Keratinocyte (primary cell): ENCODE results near the gene SGCE. TPM values are rescaled to one million over a fixed set of nuclear protein-coding genes. Genes with fewer than 3 reads are reported as not detected.

Experiments used
- DNase-seq: peaks from one replicate; pipeline ENCODE4 v3.0.0-alpha.2; 2011; ENCODE audit warnings: low read depth, missing footprints, low spot score
- FAIRE-seq: peaks from 2 replicates; lab custom pipeline; 2011; peaks lifted over from hg19 to GRCh38; lab: Jason Lieb, UNC
- H2AFZ ChIP-seq: 2 replicates; pipeline ENCODE4 v1.6.0; 2012; ENCODE audit warnings: low read length, control low read depth, inconsistent platforms; ENCODE audit not compliant: control insufficient read depth
- H3K27ac ChIP-seq: 2 replicates; pipeline ENCODE4 v1.5.1; 2011; ENCODE audit warnings: low read length; ENCODE audit not compliant: control insufficient read depth, insufficient read depth
- H3K27me3 ChIP-seq: 3 replicates; pipeline ENCODE4 v1.6.0; 2011; ENCODE audit warnings: low read length; ENCODE audit not compliant: control insufficient read depth, insufficient read depth; ENCODE audit errors: extremely low read depth
- H3K36me3 ChIP-seq, 2 experiments: 2 replicates in 1 of 2; 3 replicates in 1 of 2; pipeline ENCODE4 v1.5.1; 2011; ENCODE audit warnings: low read length in 2 of 2, mild to moderate bottlenecking in 1 of 2; ENCODE audit not compliant: control insufficient read depth in 2 of 2, insufficient read depth in 2 of 2; ENCODE audit errors: extremely low read depth in 1 of 2
- H3K4me1 ChIP-seq: 3 replicates; pipeline ENCODE4 v1.5.1; 2011; ENCODE audit warnings: low read length; ENCODE audit not compliant: control insufficient read depth, insufficient read depth; ENCODE audit errors: extremely low read depth
- H3K4me2 ChIP-seq: 3 replicates; pipeline ENCODE4 v1.6.0; 2011; ENCODE audit warnings: low read depth, low read length; ENCODE audit not compliant: control insufficient read depth, insufficient read depth; ENCODE audit errors: extremely low read depth
- H3K4me3 ChIP-seq, 3 experiments: fragments of 200-600 bp in 1 of 3; sonication (generic) in 1 of 3; 2 replicates in 2 of 3; 3 replicates in 1 of 3; pipeline ENCODE4 v1.5.1; 2011 to 2016; ENCODE audit warnings: low read length in 3 of 3, mild to moderate bottlenecking in 3 of 3, control low read depth in 2 of 3, inconsistent platforms in 1 of 3, low read depth in 1 of 3, mixed read lengths in 1 of 3, mixed run types in 1 of 3, moderate library complexity in 1 of 3; ENCODE audit not compliant: control insufficient read depth in 2 of 3, insufficient read depth in 2 of 3; ENCODE audit errors: extremely low read depth in 1 of 3
- H3K79me2 ChIP-seq: 2 replicates; pipeline ENCODE4 v1.6.0; 2012; ENCODE audit warnings: low read length; ENCODE audit not compliant: control insufficient read depth, insufficient read depth
- H3K9ac ChIP-seq: 3 replicates; pipeline ENCODE4 v1.6.0; 2011; ENCODE audit warnings: low read length; ENCODE audit not compliant: control insufficient read depth, insufficient read depth; ENCODE audit errors: extremely low read depth
- H3K9me1 ChIP-seq: 3 replicates; pipeline ENCODE4 v1.6.0; 2011; ENCODE audit warnings: low read length; ENCODE audit not compliant: control insufficient read depth, insufficient read depth; ENCODE audit errors: extremely low read depth
- H3K9me3 ChIP-seq: 2 replicates; pipeline ENCODE4 v1.5.1; 2012; ENCODE audit warnings: low read depth, low read length; ENCODE audit not compliant: control insufficient read depth
- H4K20me1 ChIP-seq: 3 replicates; pipeline ENCODE4 v1.6.0; 2011; ENCODE audit warnings: low read length; ENCODE audit not compliant: control insufficient read depth, insufficient read depth; ENCODE audit errors: extremely low read depth
- EZH2 ChIP-seq: IDR thresholded peaks from one replicate; pipeline ENCODE4 v1.6.1; 2012; ENCODE audit warnings: inconsistent platforms, mild to moderate bottlenecking, low read length, moderate library complexity
- dilution Hi-C: fragments of 300-500 bp; cut with MboI; formaldehyde crosslinking; loops from one replicate; pipeline ENCODE4 v1.7.0; 2020; ENCODE audit warnings: low sequenced_read_pairs; ENCODE audit not compliant: extremely low pct_ligation_motif_present
- polyA plus RNA-seq, 5 experiments: library from polyadenylated mRNA; depleted of rRNA in 3 of 5; stranded (reverse) in 3 of 5; stranded (forward) in 1 of 5; unstranded in 1 of 5; fragments of >200 nt; gene quantifications; 1 replicate in 1 of 5; 2 replicates in 3 of 5; 3 replicates in 1 of 5; pipeline versions ENCODE4 v1.2.1 to v1.2.3, GENCODE V29; 2011 to 2012; ENCODE audit warnings: missing spikeins in 2 of 5, low read depth in 1 of 5, low replicate concordance in 1 of 5
- TF ChIP-seq, protein P1 (sequence below), 3 experiments: IDR thresholded peaks in 1 of 3; conservative IDR thresholded peaks in 1 of 3; optimal IDR thresholded peaks in 1 of 3; 2 replicates in 2 of 3; 3 replicates in 1 of 3; pipeline versions ENCODE3 to v1.5.1; 2011; ENCODE audit warnings: low read length in 3 of 3, mild to moderate bottlenecking in 3 of 3, moderate library complexity in 2 of 3, control low read depth in 1 of 3, inconsistent platforms in 1 of 3; ENCODE audit not compliant: insufficient read depth in 2 of 3; ENCODE audit errors: extremely low read depth in 1 of 3

SGCE gene
- polyA plus RNA-seq, 1 donor (not counting 4 experiments of a cell fraction or from before 2014, with no cell fraction given): 7.9 TPM

DNA sequence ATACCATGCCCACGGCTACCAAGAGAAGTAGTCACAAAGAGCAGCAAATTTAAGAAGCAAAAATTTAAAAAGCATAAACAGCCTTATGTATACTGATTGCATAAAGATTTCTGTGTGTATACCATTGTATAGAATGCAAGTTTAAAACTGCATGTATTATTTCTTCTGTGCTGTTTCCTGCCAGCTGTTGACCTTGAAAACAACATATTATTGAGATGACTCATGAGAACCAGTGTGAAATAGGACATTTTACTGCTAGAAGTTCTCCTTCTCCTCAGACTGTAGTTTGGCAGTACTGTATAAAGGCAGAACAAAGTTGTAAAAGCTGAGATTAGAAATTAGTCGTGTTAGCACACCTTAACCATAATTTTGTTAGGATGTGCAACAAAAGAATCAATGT lies 42.3 kb upstream of the SGCE start:
- peak; percentile 60 for FAIRE-seq
- H3K9ac ChIP-seq: no peak overlapping the region

DNA sequence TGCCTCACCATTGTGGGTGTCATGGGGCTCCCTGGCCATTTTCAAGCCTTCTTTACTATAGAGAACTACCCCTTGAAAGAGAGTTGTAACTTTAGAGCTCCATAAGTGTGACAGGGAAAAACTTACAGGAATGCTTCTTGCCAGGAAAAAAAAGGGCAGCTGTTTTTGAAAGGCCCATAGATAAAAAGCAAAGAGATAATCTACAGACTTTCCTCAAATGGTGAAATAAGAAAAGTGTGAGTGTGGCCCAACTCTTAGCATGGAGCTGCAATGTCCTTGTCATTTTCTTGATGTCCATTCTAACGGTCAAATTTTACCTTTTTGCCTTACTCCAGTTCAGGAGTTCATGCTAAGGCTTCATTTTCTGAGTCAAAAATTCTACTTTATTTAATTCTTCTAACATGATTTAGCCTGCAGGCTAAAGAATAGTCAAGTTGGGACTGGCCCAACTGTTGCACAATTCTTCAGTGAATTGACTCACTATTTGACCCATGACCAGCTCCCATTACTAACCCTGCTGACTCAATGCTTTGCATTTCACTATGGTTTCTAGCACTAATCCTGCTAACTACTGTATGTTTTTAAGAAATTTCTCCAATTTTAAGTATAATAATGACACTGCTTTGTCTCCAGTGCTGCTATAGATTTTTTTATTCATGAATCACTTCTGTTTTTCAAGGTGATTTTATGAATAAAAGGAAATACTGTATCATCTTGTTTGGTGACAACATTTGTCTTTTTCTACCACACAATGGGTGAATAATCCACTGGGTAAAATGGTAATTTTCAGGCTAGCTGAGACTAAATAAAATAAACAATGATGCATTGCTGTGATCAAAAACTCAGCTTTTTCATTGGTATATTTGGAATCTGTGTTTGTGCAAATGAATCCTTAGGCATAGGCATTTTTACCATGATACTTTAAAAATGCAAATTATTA lies 41.4 kb upstream of the SGCE start:
- no peak for TF ChIP-seq EZH2
- TF ChIP-seq, protein P1, sequence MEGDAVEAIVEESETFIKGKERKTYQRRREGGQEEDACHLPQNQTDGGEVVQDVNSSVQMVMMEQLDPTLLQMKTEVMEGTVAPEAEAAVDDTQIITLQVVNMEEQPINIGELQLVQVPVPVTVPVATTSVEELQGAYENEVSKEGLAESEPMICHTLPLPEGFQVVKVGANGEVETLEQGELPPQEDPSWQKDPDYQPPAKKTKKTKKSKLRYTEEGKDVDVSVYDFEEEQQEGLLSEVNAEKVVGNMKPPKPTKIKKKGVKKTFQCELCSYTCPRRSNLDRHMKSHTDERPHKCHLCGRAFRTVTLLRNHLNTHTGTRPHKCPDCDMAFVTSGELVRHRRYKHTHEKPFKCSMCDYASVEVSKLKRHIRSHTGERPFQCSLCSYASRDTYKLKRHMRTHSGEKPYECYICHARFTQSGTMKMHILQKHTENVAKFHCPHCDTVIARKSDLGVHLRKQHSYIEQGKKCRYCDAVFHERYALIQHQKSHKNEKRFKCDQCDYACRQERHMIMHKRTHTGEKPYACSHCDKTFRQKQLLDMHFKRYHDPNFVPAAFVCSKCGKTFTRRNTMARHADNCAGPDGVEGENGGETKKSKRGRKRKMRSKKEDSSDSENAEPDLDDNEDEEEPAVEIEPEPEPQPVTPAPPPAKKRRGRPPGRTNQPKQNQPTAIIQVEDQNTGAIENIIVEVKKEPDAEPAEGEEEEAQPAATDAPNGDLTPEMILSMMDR (optimal IDR thresholded peaks at IDR 0.05 in 1 of 3, IDR thresholded peaks at IDR 0.05 in 1 of 3, conservative IDR thresholded peaks at IDR 0.05 in 1 of 3; ENCODE audit: extremely low read depth in 1 of 3, insufficient read depth in 2 of 3, low read length in 3 of 3): no peak
- Histone ChIP-seq H3K4me3 (no peak overlapping the region), H3K36me3 (no peaks in the 10 kb centered on the region), H2AFZ (no peak overlapping the region), H3K9ac (no peak overlapping the region), H3K9me1 (no peaks in the 10 kb centered on the region), H3K4me2 (peak overlapping the region; percentile 59), H3K9me3 (no peaks in the 10 kb centered on the region), H3K27ac (peak overlapping the region; percentile 70), H4K20me1 (no peaks in the 10 kb centered on the region), H3K4me1 (peaks cover 29% of the 10 kb centered on the region), H3K27me3 (no peaks in the 10 kb centered on the region), H3K79me2 (no peaks in the 10 kb centered on the region)
- peak; percentile 40 for DNase-seq
- FAIRE-seq: peak; percentile 88
- dilution Hi-C loops: no loop called here

More for the DNA sequence above, 42.3 kb upstream of the SGCE start:
- Histone ChIP-seq H3K4me1 (peaks cover 29% of the 10 kb centered on the region), H3K79me2 (no peaks in the 10 kb centered on the region), H3K4me2 (peak overlapping the region; percentile 59), H3K27me3 (no peaks in the 10 kb centered on the region), H3K9me3 (no peaks in the 10 kb centered on the region), H4K20me1 (no peaks in the 10 kb centered on the region), H2AFZ (no peak overlapping the region), H3K36me3 (no peaks in the 10 kb centered on the region), H3K27ac (peak overlapping the region; percentile 70), H3K9me1 (no peaks in the 10 kb centered on the region), H3K4me3 (no peak overlapping the region)
- DNase-seq: no peak
- dilution Hi-C loops: no loop called here
- no peak for TF ChIP-seq EZH2
- TF ChIP-seq, protein P1 (optimal IDR thresholded peaks at IDR 0.05 in 1 of 3, IDR thresholded peaks at IDR 0.05 in 1 of 3, conservative IDR thresholded peaks at IDR 0.05 in 1 of 3; ENCODE audit: extremely low read depth in 1 of 3, insufficient read depth in 2 of 3, low read length in 3 of 3): no peak
